Measurements from ENCODE around the gene NFATC1.

NFATC1 gene

DNA sequence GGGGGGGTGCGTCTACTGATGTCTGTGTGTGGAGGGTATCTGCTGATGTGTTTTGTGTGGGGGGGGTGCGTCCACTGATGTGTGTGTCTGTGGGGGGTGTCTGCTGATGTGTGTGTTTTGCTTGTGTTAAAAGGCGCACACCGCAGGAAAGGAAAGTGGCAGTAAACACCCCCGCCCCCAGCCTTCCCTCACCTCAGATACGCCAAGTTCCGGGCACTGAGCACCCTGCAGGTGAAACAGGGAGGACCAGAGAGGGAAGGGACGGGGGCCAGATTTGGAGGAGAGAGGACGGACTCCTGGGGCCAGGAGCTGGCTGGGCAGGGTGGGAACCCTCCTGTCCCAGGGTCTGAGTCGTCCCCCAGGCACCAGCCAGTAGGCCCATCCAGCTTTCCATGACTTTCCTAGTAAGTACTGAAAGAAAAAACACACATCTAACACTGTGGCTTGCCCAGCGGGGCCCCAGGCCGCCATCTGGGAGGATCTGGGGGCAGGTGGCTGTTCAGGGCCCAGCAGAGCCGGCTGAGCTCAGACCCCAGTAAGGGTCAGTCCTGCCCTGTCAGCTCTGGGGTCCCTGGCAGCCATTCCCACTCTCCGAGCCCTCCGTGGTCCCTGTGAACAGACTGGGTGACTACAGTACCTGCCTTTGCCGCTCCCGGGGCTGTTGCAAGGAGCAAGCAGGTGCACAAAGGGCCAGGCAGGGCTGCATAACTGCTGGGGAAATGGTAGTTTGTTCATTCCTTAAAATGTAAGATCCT is 126.9 kb downstream of the NFATC1 start:
- no peak for DNase-seq (ENCODE audit: low spot score)

DNA sequence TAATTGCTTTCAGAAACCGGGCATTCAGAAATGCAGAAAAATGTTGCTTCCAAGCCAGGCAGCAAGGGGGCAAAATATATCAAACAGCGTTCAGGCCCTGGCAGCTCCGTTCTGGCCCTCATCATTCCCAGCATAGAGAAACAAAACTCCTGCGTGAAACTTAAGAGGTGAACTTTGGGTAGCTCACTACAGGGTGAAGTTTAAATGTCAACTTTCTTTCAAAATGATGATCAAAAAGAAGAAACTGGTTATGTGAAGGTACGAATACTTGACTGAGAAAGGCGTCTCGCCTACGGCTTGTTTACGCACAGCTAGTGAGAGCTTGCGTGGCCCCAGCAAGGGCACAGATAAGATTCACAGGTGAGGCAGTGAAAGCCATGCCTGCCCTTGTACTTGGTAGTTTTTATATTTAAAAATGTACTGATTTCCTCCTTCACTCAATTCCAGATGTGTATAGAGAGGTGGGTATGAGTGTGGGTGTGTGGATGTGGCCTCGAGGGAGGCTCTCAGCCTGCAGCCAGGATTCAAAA is 127.5 kb downstream of the NFATC1 start:
- no peak for DNase-seq (ENCODE audit: low spot score)

DNA sequence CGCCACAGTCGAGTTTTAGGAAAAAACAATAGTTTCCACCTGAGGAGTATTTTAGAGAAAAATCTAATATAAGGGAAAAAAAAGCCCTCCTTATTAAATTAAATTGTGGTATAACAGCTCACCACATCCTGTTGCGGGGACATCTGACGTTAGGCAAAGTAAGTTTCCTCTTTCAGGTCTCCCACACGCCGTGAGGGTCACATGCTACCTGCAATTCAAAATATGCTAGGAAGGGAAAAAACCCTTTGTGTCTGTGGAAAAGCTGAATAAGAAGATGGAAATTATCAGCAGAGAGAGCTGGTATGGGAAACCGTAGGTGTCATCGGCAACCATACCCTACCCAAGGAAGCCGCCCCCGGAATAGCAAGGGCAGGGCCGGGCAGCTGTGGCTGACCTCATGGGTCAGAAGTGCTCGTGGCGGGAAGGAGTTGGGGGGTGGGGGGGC is 128.0 kb downstream of the NFATC1 start:
- DNase-seq (ENCODE audit: low spot score) = no peak

DNA sequence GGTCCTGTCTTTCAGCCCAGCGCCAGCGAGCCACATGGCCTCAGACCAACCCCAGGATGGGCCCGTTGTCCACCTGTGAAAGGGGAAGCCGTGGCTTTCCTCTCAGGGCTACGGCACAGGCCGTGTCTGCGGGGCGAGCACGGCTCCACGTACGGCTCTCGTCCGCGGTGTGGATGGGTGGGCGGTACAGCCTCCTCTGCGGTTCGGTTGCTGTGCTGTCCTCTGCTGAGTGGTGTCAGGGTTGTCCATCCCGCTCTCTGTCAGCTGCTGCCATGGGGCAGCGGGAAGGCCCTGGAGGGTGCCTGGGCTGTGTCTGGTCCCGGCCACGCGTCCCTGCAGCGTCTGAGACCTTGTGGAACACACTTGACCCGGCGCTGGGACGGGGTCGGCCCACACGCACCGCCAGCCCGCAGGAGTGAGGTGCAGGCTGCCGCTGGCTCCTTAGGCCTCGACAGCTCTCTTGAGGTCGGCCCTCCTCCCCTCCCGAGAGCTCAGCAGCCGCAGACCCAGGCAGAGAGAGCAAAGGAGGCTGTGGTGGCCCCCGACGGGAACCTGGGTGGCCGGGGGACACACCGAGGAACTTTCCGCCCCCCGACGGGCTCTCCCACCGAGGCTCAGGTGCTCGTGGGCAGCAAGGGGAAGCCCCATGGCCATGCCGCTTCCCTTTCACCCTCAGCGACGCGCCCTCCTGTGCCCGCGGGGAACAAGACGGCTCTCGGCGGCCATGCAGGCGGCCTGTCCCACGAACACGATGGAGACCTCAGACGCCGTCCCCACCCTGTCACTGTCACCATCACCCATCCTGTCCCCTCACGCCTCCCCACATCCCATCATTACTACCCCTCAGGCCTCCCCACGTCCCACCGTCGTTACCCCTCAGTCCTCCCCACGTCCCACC is 128.7 kb downstream of the NFATC1 start:
- no peak for DNase-seq (ENCODE audit: low spot score)

DNA sequence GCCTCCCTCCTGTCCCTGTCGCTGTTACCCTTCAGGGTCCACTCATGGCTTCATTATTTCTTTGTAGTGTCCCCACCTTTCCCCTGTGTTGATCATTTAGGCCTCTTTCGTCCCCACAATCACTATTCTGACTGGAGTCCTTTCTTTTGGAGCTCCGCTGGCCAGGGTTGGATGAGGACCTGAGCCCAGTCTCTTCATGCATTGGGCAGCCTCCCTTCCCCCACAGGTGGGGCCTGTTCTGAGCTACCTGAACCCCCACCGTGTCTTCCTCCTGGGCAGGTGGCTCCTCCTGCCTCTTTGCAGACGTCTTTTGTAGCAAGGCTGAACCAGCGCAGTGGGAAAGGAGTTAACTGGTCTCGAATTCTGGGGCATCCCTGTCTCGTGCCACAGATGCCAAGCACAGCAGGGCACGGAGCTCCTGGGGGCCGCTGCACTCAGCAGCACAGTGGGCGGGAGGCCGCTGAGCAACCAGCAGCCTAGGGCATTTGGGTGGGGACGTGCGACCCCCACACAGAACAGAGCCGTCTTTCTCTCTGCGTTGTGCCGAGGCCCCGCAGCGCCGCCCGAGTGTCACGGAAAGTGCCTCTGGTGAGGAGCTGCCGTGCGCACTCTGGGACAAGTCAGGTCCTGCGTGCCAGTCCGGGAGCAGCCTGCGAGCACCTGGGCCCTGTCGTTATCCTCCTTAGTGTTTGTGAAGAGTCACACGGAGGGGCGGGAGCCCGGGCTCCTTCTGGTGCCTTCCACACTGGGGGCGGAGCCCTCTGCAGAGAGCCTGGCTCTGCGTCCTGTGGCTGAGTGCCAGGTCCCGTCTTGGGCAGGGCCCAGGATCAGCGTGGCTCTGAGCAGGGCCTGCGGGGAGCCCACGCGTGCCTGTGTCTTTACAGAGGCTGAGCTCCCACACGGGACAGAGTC is 130.1 kb downstream of the NFATC1 start:
- no peak for DNase-seq (ENCODE audit: low spot score)

DNA sequence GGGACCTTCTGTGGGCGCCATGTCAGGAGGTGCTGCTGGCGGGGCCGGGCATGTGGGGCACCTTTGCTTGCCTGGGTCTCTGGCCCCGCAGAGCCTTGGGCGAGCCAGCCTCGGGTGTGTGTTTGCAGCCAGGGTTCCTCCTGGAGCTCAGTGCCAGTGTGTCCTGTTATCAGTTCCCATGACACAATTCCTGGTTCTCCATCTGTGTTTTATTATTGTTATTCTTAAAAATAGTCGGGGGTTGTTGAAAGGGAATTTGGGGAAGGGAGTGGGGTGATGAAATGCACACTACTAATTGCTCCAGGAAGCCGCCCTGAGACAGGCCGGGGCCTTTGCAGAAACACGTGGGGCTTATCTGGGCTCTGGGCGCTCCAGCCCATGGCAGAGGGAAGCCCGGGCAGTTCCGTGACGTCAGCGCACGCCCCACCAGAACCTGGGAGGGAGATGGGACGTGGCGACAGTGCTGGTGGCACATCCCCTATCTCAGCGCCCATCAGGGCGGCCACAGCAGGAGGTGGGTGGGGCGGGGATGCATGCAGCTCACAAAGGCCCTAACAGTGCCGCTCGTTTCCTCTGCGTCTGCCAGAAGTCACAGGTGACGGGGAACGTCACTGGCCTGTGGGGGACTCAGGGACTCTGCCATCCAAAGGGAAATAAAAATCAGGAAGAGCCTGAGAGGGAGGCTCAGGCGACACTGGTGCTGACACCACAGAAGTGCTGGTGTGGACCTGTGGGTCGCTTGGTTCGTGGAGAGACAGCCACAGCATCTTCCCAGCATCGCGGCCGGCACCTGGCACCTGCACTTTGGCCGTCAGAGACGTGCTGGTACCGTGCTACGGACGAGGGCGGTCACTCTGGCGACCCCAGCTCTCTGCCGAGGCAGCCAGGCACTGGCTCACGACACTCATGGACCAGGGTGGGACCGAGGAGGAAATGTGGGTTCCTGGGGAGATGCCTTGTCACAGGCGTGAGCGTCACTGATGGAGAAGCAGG is 131.0 kb downstream of the NFATC1 start:
- no peak for DNase-seq (ENCODE audit: low spot score)

DNA sequence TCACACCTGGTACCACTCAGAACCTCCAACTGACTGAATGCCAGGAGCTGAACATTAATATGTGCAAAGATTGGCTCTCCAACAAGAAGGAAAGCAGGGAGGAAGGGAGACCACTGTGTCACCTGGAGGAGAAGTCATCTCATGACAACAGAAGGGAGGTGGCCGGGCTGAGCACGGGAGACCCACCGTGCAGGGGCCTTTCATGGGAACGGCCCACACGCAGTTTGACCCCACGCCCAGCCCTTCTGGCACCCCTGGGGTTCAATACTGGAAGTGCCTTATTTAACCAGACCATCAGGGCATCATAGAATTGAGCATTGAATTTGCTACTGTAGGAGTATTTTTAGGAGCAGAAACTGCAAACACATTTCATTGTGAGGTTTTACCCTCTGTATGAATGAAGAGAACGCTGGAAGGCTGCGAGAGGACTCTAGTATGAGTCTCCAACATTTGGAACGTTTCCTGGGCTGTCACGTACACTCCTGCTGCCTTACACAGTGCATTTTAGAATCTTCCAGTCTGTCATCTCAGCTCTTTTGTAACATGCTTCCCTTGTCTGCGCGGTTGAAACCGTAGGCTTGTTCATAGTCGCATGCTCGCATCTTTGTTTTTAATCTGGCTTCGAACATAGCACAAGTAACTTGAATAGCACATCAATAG is 132.1 kb downstream of the NFATC1 start:
- no peak for DNase-seq (ENCODE audit: low spot score)

DNA sequence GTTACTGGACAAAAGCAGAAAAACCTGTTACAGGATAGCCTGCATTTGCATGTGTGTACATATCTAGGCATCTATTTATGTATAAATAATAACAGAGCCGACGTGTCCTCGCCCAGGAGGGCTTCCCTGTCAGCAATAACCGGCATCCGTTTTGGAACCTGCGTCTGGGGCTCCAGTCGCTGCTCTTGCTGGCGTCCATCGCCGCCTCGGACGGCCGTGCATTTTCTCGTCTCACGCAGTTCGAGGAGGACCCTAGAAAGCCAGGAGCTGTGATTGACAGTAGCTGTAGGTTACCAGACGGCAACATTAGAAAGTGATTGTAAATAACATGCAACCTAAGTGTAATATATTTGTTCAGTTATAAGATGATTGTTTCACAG is 132.6 kb downstream of the NFATC1 start:
- no peak for DNase-seq (ENCODE audit: low spot score)

DNA sequence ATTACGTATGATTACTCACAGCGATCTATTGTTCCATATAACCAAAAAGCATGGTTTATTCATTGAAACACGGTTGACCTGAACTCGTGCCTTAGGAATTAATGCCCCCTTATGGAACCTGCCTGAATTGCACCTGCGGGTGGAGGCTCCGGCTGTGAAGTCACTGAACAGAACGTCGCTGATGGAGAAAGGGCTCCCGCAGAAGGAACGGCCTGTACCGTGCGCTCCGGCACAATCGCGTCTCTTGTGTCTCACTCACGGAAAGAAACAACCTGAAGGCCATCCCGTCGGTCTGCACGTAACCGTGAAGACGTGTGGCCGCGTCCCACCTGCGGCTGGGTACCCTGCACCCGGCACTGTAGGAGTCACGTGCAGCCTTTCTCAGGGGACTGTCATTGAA is 133.1 kb downstream of the NFATC1 start:
- peak; percentile 57 for DNase-seq (ENCODE audit: low spot score)

DNA sequence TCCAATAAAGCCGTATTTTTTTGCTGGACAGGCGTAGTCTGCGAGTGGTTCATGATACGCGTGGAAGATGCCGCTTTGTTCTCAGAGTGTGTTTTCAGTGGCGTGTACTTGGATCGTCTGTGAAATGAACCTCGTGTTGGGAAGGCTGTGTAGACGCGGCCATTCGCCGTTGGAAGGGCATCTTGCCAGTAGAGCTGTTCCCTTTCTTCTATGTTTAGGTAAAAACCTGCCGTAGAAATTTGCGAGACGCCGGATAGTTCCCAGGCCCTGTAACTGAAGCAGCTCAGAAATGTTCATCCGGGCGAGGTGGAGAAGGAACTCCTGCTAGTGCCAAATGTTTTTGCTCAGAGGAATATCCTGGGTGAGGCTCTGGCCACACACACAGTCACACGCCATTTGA is 133.6 kb downstream of the NFATC1 start:
- DNase-seq (ENCODE audit: low spot score) = no peak

DNA sequence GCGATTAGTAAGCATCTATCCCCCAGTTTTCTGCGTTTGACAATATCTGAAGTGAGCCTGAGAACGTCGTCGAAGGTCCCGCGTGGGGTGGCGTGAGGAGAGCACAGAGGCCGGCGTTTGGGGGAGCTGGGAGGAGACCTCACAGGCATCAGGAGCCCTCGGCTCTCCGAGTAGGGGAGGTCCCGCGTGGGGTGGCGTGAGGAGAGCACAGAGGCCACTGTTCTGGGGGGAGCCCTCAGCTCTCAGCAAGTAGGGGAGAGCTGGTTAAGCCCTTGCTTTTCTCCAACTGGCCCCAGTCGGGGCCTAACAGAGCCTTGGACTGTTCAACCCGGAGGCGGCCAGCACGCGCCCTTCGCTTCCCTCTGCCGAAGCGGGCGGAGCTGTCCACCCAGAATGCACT is 134.3 kb downstream of the NFATC1 start:
- no peak for DNase-seq (ENCODE audit: low spot score)

DNA sequence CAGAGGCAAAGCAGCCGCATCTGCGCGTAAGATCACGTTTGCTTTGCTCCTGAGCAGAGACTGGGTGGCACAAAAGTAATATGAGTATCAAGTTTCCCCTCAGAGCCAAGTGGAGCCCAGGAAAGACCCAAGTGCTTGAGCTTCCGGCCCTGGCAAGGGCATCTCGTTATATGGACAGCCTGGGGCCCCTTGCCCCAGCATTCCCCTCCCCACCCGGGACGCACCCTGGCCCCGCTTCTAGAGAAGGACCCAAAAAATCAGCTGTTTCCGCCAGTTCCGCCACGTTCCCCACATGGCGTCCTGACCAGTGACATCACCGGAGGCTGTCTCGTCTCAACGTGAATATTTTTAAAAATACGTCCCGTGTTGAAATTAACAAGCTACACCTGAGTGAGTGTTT is 135.1 kb downstream of the NFATC1 start:
- DNase-seq (ENCODE audit: low spot score) = no peak

DNA sequence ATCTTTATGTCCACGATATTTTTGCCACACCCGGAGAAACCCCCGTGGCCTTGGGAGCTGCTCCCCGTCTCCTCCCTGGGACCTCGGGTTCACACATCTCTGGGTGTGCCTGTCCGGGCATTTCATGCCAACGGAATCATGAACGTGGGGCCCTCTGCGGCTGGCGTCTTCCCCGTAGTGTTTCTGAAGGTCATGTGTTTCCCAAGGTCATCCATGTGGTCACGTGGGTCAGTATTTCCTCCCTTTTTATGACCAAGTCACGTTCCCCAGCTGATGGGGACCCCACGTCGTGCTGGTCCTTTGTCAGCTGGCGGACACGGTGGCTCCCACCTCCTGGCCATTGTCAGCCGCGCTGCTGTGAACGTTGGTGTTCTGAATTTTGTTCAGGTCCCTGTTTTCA is 135.7 kb downstream of the NFATC1 start:
- no peak for DNase-seq (ENCODE audit: low spot score)

DNA sequence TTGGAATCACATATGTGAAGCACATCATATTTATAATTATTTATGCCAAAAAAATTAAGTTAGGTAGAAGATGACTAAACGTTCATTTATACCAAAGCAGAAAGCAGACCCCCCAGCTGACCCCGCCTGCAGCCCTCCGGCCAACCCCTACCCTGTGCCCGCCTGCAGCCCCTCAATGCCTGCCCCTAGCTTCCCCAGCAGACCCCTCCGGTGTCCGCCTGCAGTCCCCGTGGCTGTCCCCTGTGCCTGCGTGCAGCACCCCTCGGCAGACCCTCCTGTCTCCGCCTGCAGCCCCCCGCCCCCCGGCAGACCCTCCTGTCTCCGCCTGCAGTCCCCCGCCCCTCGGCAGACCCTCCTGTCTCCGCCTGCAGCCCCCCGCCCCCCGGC is 136.2 kb downstream of the NFATC1 start:
- DNase-seq (ENCODE audit: low spot score) = no peak

DNA sequence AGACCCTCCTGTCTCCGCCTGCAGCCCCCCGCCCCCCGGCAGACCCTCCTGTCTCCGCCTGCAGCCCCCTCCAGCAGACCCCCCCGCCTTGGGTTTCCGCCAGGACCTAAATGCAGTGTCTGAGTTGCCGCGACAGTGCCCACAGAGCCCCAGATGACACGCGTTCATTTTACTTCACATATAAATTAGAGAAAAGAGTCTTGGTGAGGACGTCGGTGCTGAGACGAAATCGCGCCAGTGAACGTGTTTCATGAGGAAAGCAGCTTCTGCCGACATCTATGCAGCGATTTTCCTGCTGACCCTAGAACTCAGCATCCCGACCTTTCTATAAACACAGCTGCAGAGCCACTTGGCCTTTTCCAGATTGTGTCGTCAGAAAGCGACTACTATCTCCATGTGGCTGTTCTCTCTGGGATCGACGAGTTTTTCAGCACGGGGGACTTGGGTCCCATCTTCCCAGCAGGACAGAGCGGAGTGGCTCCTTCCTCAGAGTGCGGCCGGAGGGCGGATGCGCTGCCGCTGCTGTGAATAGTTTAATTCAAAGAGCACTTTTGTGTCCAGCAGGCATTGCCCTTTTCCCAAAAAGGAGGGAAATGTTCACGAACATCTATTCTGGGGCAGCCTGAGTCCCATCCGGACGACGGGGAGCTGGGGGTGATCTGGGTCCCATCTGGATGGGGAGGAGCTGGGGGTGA is 136.7 kb downstream of the NFATC1 start:
- no peak for DNase-seq (ENCODE audit: low spot score)

DNA sequence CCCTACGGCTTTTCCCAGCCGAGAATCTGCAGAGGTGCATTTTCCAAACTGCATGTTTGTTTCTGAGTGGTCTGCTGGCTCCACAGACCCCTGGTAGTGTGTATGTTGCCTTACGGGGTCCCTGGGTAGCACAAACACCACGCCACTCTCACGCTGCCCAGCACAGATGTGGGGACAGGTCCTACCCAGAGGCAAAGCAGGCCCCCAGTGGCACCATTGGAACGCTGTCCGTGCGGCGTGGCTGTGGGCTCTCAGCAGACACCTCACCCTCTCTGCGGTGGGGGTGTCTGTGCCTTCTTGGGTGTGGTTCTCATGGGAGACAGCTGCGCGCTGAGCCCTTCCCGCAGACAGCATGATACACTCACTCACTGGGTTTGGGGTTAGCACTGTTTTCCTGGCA is 137.4 kb downstream of the NFATC1 start:
- no peak for DNase-seq (ENCODE audit: low spot score)

DNA sequence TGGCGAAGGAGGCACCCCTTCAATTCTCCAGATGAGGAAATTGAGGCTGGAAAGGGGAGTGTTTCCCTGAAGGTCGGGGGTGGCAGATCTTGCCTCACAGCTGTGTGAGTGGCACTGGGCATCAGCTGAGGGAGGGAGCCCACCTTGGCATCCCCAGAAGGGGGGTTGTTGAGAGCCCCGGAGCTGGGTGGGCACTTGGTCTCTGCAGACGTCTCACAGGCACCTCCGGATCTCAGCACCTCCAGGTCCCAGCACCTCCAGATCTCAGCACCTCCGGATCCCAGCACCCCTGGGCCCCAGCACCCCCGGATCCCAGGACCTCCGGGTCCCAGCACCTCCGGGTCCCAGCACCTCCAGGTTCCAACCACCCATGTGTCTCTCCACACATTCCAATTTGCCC is 137.9 kb downstream of the NFATC1 start:
- DNase-seq (ENCODE audit: low spot score) = no peak

DNA sequence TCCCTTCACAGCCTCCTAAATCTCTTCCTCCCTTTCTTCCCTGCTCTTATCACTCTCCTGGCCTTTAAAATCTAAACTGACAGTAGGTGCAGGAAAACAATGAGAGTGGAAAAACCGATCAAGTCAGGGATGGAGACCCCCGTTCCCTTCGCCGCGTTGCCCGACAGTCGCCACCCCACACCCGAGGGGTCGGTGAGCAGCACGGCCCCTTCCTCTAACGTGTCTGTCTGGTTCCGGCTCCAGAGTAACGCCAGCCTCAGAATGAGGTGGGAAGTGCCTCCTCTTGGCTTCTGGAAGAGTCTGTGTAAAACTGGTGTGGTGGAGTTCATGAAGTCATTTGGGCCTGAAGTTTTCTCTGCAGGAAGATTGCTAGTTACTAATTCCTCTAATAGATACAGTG is 138.6 kb downstream of the NFATC1 start:
- no peak for DNase-seq (ENCODE audit: low spot score)

DNA sequence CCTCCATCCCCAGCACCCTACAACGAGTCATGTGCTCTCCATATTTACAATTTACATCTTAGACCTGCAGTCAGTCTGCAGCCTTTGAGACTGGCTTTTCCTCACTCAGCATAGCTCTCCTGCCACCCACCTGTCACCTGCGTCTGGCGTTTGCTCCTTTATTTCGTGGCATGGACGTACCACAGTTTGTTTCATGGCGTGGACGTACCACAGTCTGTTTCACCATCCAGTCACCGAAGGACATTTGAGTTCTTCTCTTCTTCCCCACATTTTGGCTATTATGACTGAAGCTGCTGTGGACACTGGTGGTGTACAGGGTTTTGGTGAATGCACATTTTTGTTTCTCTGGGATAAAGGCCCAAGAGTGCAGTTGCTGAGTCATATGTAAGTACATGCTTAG is 142.0 kb downstream of the NFATC1 start:
- DNase-seq (ENCODE audit: low spot score) = no peak

DNA sequence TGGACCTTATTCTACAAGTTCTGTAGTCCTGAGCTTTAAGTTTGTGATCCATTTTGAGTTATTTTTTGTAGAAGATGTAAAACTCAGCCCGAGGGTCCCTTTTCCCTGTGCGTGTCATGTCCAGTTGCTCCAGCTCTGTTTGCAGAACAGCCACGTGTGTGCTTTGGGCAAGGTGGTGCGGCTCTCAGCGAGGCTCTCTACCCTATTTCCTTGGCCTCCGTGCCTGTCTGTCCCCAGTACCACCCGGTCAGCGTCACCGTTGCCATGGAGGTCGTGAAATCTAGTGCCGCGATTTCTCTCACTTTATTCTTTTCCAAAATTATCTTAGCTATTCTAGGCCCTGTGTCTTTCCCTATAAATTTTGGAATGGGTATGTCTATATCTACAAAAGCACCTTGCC is 142.9 kb downstream of the NFATC1 start:
- DNase-seq (ENCODE audit: low spot score) = no peak

Data from globus pallidus (tissue), 1 donor.